Panc1 (cell line): ENCODE data around the gene VCPKMT.
"Not testable (repeated sequence)": the region's sequence is repeated elsewhere in the genome, so short reads cannot be mapped to it uniquely, and the experiment has no call there.

Experiments
- POLR2AphosphoS5 ChIP-seq: IDR thresholded peaks from 2 replicates; pipeline ENCODE4 v1.6.1; 2012; ENCODE audit warnings: mild to moderate bottlenecking, low read depth, low read length, moderate library complexity
- SIN3A ChIP-seq: IDR thresholded peaks from 2 replicates; pipeline ENCODE4 v1.6.1; 2012; ENCODE audit warnings: low read depth, mild to moderate bottlenecking, low read length, moderate library complexity, borderline replicate concordance; ENCODE audit not compliant: insufficient read depth
- TF ChIP-seq, protein P1 (sequence below): fragments of 450-650 bp; IDR thresholded peaks from 2 replicates; pipeline ENCODE4 v1.5.1; 2017; ENCODE audit warnings: mild to moderate bottlenecking
- TF ChIP-seq, protein P2 (sequence below), 2 experiments: IDR thresholded peaks; 2 replicates each; pipeline ENCODE4 v1.6.1; 2011 to 2012; ENCODE audit warnings: low read depth in 2 of 2, control low read depth in 1 of 2, low read length in 1 of 2, mild to moderate bottlenecking in 1 of 2, moderate library complexity in 1 of 2; ENCODE audit not compliant: insufficient read depth in 1 of 2

DNA sequence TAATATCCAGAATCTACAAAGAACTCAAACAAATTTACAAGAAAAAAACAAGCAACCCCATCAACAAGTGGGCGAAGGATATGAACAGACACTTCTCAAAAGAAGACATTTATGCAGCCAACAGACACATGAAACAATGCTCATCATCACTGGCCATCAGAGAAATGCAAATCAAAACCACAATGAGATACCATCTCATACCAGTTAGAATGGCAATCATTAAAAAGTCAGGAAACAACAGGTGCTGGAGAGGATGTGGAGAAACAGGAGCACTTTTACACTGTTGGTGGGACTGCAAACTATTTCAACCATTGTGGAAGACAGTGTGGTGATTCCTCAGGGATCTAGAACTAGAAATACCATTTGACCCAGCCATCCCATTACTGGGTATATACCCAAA lies 37.3 kb downstream of the VCPKMT start:
- TF ChIP-seq, protein P1, sequence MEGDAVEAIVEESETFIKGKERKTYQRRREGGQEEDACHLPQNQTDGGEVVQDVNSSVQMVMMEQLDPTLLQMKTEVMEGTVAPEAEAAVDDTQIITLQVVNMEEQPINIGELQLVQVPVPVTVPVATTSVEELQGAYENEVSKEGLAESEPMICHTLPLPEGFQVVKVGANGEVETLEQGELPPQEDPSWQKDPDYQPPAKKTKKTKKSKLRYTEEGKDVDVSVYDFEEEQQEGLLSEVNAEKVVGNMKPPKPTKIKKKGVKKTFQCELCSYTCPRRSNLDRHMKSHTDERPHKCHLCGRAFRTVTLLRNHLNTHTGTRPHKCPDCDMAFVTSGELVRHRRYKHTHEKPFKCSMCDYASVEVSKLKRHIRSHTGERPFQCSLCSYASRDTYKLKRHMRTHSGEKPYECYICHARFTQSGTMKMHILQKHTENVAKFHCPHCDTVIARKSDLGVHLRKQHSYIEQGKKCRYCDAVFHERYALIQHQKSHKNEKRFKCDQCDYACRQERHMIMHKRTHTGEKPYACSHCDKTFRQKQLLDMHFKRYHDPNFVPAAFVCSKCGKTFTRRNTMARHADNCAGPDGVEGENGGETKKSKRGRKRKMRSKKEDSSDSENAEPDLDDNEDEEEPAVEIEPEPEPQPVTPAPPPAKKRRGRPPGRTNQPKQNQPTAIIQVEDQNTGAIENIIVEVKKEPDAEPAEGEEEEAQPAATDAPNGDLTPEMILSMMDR = not testable (repeated sequence)
- TF ChIP-seq, protein P2, sequence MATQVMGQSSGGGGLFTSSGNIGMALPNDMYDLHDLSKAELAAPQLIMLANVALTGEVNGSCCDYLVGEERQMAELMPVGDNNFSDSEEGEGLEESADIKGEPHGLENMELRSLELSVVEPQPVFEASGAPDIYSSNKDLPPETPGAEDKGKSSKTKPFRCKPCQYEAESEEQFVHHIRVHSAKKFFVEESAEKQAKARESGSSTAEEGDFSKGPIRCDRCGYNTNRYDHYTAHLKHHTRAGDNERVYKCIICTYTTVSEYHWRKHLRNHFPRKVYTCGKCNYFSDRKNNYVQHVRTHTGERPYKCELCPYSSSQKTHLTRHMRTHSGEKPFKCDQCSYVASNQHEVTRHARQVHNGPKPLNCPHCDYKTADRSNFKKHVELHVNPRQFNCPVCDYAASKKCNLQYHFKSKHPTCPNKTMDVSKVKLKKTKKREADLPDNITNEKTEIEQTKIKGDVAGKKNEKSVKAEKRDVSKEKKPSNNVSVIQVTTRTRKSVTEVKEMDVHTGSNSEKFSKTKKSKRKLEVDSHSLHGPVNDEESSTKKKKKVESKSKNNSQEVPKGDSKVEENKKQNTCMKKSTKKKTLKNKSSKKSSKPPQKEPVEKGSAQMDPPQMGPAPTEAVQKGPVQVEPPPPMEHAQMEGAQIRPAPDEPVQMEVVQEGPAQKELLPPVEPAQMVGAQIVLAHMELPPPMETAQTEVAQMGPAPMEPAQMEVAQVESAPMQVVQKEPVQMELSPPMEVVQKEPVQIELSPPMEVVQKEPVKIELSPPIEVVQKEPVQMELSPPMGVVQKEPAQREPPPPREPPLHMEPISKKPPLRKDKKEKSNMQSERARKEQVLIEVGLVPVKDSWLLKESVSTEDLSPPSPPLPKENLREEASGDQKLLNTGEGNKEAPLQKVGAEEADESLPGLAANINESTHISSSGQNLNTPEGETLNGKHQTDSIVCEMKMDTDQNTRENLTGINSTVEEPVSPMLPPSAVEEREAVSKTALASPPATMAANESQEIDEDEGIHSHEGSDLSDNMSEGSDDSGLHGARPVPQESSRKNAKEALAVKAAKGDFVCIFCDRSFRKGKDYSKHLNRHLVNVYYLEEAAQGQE (IDR thresholded peaks at IDR 0.05; ENCODE audit: insufficient read depth in 1 of 2, low read depth in 2 of 2, low read length in 1 of 2) = not testable (repeated sequence)
- not testable (repeated sequence) for TF ChIP-seq SIN3A, POLR2AphosphoS5
